PC-9 (cell line): Measurements from ENCODE around the gene CRYGN.

Source experiments
- CTCF ChIP-seq: fragments of 200-600 bp; sonication (generic); conservative IDR thresholded peaks from 2 replicates; pipeline ENCODE4 v1.6.1; 2017; ENCODE audit warnings: mixed run types, antibody characterized with exemption, mild to moderate bottlenecking, moderate library complexity
- EZH2 ChIP-seq: fragments of 200-600 bp; sonication (generic); IDR thresholded peaks from 2 replicates; pipeline ENCODE4 v1.8.0; 2017; ENCODE audit warnings: antibody characterized with exemption, low read depth

GRCh38 chr7:151461942-151462230 lies 21.9 kb upstream of the CRYGN start:
- no peak for TF ChIP-seq CTCF
- TF ChIP-seq EZH2: no peak
